HUES48 (cell line): ENCODE results near the gene DNAJC21.
"Not testable (repeated sequence)": the region's sequence is repeated elsewhere in the genome, so short reads cannot be mapped to it uniquely, and the experiment has no call there.

ENCODE experiments used
- H3K27ac ChIP-seq: one replicate; pipeline ENCODE4 v1.7.0; 2013; ENCODE audit warnings: low read depth, low read length, inconsistent platforms
- H3K27me3 ChIP-seq: 2 replicates; pipeline ENCODE4 v1.6.1; 2013; ENCODE audit warnings: mild to moderate bottlenecking, low read length; ENCODE audit not compliant: control insufficient read depth, insufficient read depth
- H3K36me3 ChIP-seq: 2 replicates; pipeline ENCODE4 v1.6.1; 2013; ENCODE audit warnings: low read length; ENCODE audit not compliant: control insufficient read depth, insufficient read depth
- H3K4me1 ChIP-seq: 2 replicates; pipeline ENCODE4 v1.6.1; 2013; ENCODE audit warnings: mild to moderate bottlenecking, low read length; ENCODE audit not compliant: control insufficient read depth, insufficient read depth
- H3K4me3 ChIP-seq: 2 replicates; pipeline ENCODE4 v1.5.1; 2013; ENCODE audit warnings: mild to moderate bottlenecking, low read depth, low read length
- H3K9ac ChIP-seq: 2 replicates; pipeline ENCODE4 v1.6.1; 2013; ENCODE audit warnings: mild to moderate bottlenecking, low read depth, low read length, moderate library complexity
- H3K9me3 ChIP-seq: 2 replicates; pipeline ENCODE4 v1.6.1; 2013; ENCODE audit warnings: low read length; ENCODE audit not compliant: control insufficient read depth, insufficient read depth

DNAJC21 gene

DNA sequence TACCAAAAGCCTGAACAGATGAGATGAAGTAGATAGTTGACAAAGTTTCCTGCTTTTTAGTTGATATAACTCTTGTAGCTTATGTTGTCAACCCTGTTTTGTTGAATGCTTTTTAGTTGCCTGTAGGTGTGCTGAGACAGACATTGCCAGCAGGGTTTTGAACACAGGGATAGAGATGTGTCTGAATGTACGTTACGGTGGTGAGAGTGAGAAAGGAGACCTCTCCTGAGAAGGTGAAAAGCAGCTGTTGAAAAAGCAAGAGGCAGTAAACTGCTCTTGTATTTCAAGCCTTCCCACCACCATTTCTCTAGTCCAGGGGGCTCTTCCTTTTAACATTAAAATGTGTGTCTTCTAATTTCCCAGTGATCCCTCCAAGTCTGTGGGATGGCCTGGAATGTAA is 14.7 kb downstream of the DNAJC21 start:
- Histone ChIP-seq H3K4me1 (no peaks in the 10 kb centered on the region), H3K27me3 (no peaks in the 10 kb centered on the region), H3K9ac (no peak overlapping the region), H3K36me3 (peaks cover 87% of the 10 kb centered on the region), H3K4me3 (no peak overlapping the region), H3K27ac (no peak overlapping the region), H3K9me3 (no peaks in the 10 kb centered on the region)

DNA sequence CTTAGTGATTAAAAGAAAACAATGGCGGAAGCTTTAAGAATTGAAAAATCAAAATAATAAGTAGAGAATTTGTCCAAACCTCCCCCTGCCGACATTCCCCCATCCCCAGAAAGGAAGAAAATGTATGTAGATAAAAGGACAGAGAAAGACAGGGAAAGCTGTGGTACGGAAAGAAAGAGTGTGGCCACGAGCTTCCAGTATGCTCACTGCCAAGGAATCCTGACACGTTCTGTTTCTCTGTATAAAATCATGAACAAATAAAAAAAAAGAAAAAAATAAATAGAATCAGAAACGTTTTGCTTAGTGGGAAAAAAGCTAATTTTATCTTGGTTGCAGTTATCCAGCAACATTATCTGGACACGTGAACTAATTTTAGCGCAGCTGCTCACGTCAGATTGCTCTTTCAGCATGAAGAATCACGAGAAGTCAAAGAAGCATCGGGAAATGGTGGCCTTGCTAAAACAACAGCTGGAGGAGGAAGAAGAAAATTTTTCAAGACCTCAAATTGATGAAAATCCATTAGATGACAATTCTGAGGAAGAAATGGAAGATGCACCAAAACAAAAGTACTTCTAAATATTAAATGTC is 15.2 kb downstream of the DNAJC21 start:
- Histone ChIP-seq H3K9me3 (no peaks in the 10 kb centered on the region), H3K27me3 (no peaks in the 10 kb centered on the region), H3K27ac (no peak overlapping the region), H3K36me3 (peaks cover 89% of the 10 kb centered on the region), H3K9ac (no peak overlapping the region), H3K4me1 (no peaks in the 10 kb centered on the region), H3K4me3 (no peak overlapping the region)

DNA sequence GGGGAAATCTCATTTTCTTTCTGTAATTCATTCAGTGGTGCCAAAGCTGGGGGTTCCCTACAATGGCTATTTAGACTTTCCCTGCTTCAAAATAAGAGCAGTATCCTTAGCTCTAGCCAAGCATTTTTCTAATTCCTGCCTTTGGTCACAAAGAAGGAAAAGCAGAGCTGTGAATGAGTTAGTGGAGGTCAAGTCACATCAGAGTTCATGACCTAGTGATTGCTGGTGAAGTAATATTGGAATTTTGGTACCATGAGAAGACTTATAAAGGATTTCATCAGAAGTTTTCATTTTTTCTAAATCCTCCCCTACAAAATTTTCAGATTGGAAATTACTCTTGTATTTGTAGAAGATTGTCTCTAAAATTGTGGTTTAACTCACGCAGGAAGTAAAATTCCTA is 28.0 kb downstream of the DNAJC21 start:
- H3K36me3 ChIP-seq = peaks cover 28% of the 10 kb centered on the region

DNA sequence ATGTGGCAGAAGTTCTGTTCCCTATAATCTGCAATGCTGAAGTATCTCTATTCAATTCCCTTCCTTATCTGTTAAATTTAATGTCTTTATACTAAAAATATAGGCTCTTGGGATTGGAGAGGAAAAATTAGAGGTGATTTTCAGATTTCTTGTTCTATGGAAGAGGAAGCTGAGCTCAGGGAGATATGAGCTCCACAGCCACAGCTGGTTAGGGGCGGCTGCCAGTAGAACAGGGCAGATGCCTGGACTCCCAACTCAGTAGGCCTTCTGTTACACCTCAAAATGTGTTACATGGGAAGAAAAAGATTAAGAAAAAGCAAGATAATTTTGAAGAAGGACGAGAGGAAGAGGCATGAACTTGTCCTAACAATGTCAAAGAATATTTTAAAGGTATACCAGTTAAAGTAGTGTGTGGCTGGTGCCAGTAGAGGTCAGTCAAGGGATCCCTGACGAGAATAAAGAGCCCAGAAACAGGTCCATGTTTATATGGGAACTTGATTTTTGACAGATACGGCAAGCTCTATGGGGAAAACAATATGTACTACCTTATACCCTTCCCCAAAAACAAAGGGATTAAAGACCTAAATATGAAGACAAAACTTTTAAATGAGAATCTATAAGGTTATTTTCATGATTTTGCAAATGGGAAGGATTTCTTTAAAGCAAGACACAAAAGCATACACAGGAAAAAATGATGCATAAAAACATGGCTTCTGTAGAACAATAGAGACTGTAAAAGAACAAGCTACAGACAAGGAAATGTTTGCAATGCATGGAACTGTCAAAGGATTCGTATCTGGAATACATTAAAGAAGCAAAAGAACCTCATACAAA is 28.7 kb downstream of the DNAJC21 start:
- no peaks in the 10 kb centered on the region for H3K27me3 ChIP-seq

More for the DNA sequence above, 28.0 kb downstream of the DNAJC21 start:
- no peak overlapping the region for H3K9ac ChIP-seq
- H3K27me3 ChIP-seq = no peaks in the 10 kb centered on the region
- no peaks in the 10 kb centered on the region for H3K4me1 ChIP-seq
- no peak overlapping the region for H3K4me3 ChIP-seq
- H3K9me3 ChIP-seq = no peaks in the 10 kb centered on the region
- H3K27ac ChIP-seq = no peak overlapping the region

DNA sequence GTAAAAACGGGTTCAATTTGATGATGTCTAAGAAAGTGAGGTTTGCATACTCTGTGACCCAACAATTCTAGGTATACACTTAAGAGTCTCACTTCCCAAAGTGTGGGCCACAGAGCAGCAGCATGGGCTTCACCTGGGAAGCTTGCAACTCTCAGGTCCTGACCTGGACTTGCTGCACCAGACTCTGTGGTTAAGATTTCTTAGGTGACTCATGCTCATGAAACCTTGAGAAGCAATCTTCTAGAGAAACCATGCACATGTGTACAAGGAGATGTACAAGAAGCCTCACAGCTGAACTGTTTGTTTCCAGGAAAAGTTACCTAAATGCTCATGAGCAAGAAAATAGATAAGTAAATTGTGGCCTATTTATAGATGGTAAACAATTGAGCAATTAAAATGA is 30.0 kb downstream of the DNAJC21 start:
- H3K4me3 ChIP-seq = no peak overlapping the region
- H3K9me3 ChIP-seq = no peaks in the 10 kb centered on the region
- H3K36me3 ChIP-seq = peaks cover 12% of the 10 kb centered on the region
- H3K27ac ChIP-seq = no peak overlapping the region
- H3K9ac ChIP-seq = no peak overlapping the region
- no peaks in the 10 kb centered on the region for H3K4me1 ChIP-seq
- no peaks in the 10 kb centered on the region for H3K27me3 ChIP-seq

More for the DNA sequence above, 28.7 kb downstream of the DNAJC21 start:
- Histone ChIP-seq H3K9me3 (no peaks in the 10 kb centered on the region), H3K27ac (no peak overlapping the region), H3K36me3 (peaks cover 22% of the 10 kb centered on the region), H3K4me3 (no peak overlapping the region), H3K9ac (no peak overlapping the region), H3K4me1 (no peaks in the 10 kb centered on the region)

DNA sequence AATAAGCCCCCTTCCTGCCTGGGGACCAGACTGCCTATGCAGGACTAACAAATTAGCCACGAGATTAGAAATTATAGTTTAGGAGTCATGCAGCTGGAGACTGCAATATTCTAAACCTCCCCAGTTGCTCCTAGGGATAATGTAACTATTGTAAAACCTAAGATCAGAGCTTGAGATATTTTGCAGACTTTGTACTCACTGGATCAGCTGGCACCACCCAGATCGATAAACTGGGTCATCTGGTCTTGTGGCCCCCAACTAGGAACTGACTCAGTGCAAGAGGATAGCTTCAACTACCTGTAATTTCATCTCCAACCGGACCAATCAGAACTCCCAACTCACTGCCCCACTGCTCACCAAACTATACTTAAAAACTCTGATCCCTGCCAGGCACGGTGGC is 38.2 kb downstream of the DNAJC21 start:
- no peak overlapping the region for H3K27ac ChIP-seq
- H3K27me3 ChIP-seq = no peaks in the 10 kb centered on the region
- H3K36me3 ChIP-seq = no peaks in the 10 kb centered on the region
- no peaks in the 10 kb centered on the region for H3K4me1 ChIP-seq
- no peak overlapping the region for H3K9ac ChIP-seq
- no peaks in the 10 kb centered on the region for H3K9me3 ChIP-seq
- H3K4me3 ChIP-seq = no peak overlapping the region

DNA sequence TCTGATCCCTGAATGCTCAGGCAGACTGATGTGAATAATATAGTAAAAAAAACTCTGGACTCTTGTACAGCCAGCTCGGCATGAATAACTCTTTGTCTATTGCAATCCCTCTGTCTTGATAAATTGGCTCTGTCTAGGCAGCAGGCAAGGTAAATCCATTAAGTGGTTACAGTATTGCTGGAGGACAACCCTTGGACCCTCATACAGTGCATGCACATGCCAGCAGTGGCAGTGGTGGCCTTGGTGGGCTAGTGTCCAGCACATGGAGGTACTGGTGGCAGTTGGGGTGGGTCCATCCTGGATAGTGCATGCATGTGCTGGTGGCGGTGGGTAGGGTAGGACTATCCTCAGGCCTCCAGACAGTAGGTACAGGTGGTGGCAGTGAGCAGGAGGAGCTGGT is 38.9 kb downstream of the DNAJC21 start:
- no peak overlapping the region for H3K4me3 ChIP-seq
- no peak overlapping the region for H3K27ac ChIP-seq
- H3K9ac ChIP-seq = no peak overlapping the region
- no peaks in the 10 kb centered on the region for H3K36me3 ChIP-seq
- H3K4me1 ChIP-seq = no peaks in the 10 kb centered on the region
- no peaks in the 10 kb centered on the region for H3K27me3 ChIP-seq
- no peaks in the 10 kb centered on the region for H3K9me3 ChIP-seq

DNA sequence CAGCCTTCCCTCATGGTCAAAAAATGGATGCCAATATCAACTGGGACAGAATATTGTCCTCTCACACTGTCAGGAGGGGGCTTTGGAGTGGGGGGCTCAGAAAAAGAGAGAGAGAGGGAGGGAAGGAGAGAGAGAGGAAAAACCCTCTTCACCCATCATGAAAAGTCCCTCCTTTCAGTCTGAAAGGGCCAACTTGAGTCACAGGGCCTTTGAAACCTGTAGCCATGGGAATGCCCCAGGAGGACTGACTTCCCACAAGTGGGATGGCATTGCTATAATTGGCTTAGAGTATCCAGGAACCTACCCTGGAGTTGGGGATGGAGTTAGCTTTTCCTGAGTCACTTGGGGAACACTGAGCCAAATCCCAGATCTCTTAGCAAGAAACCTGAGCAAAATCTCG is 41.2 kb downstream of the DNAJC21 start:
- H3K4me1 ChIP-seq = no peaks in the 10 kb centered on the region
- no peak overlapping the region for H3K27ac ChIP-seq
- no peaks in the 10 kb centered on the region for H3K36me3 ChIP-seq
- no peaks in the 10 kb centered on the region for H3K27me3 ChIP-seq
- no peak overlapping the region for H3K9ac ChIP-seq
- H3K4me3 ChIP-seq = no peak overlapping the region
- H3K9me3 ChIP-seq = no peaks in the 10 kb centered on the region

DNA sequence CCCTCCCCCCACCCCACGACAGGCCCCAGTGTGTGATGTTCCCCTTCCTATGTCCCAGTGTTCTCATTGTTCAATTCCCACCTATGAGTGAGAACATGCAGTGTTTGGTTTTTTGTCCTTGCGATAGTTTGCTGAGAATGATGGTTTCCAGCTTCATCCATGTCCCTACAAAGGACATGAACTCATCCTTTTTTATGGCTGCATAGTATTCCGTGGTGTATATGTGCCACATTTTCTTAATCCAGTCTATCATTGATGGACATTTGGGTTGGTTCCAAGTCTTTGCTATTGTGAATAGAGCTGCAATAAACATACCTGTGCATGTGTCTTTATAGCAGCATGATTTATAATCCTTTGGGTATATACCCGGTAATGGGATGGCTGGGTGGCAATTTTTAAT is 42.3 kb downstream of the DNAJC21 start:
- not testable (repeated sequence) for H3K36me3 ChIP-seq, H3K4me1 ChIP-seq, H3K27ac ChIP-seq, H3K4me3 ChIP-seq, H3K9me3 ChIP-seq, H3K9ac ChIP-seq, H3K27me3 ChIP-seq

DNA sequence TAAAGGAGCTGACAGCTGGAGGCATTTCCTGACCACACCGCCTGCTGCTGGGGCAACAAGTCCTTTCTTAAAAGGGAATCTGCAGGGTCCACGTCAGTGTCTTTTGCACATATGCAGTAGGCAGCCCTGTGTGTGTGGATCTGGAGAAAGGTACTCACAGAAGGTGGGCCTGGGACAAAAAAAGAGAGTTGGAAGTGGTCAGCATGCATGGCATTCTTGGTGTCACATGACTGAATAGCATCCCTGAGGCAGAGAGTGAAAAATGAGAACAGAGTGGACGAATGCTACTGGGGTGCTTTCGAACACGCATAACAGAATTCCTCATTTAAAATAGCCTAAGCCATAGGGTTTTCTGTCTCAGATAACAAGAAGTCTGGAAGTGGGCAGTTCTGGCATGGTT is 47.0 kb downstream of the DNAJC21 start:
- Histone ChIP-seq H3K27ac (no peak overlapping the region), H3K9me3 (no peaks in the 10 kb centered on the region), H3K4me3 (no peak overlapping the region), H3K36me3 (no peaks in the 10 kb centered on the region), H3K9ac (no peak overlapping the region), H3K4me1 (no peaks in the 10 kb centered on the region), H3K27me3 (no peaks in the 10 kb centered on the region)

DNA sequence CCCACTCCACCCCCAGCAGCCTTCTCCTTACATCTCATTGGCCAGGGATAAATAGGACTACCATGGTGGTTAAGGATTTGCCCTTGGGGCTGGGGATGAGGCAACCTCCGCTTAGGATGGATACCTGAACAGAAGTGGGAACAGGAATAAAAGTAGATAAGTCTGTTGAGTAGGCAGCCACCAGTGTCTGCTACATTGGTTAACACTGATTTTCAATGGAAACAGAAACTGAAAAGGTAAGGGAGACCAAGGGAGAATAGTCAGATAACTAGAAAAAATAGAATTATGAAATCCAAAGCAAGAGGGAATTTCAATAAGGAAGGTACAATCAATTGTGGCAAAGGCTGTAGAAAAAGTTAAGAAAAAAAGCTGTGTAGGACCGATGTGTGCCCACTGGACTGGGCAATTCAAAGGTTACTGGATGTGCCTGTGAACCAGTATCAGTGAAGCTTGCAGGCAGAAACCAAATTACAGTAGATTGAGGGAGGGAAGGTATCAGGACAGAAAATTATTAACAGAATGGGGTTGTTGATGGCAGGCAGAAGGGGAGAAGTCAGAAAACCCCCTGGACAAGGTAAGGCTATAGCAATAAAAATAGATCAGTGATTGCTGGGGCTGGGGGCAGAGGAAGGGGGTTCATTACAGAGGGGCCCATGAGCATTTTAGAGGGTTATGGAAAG is 48.7 kb downstream of the DNAJC21 start:
- no peak overlapping the region for H3K4me3 ChIP-seq
- no peaks in the 10 kb centered on the region; the same call in 1 of the 2 replicates for H3K9me3 ChIP-seq
- no peak overlapping the region for H3K9ac ChIP-seq
- H3K4me1 ChIP-seq = no peaks in the 10 kb centered on the region
- no peaks in the 10 kb centered on the region for H3K27me3 ChIP-seq
- no peaks in the 10 kb centered on the region for H3K36me3 ChIP-seq
- no peak overlapping the region for H3K27ac ChIP-seq
